LNCaP clone FGC (cell line): Measurements from ENCODE around the gene PRKCH.
A peak's percentile ranks its signal among the peaks of the same experiment; 100 is the strongest.

Experiments used
- DNase-seq: peaks from one replicate; pipeline ENCODE4 v3.0.0-alpha.2; 2011; ENCODE audit warnings: low read depth
- H3K4me3 ChIP-seq: 2 replicates; pipeline ENCODE4 v1.5.1; 2011; ENCODE audit warnings: mild to moderate bottlenecking, low read depth, low read length, control low read depth
- CTCF ChIP-seq: IDR thresholded peaks from 2 replicates; pipeline ENCODE4 v1.5.1; 2012; ENCODE audit warnings: mild to moderate bottlenecking; ENCODE audit not compliant: control insufficient read depth, insufficient read depth; ENCODE audit errors: extremely low read depth

PRKCH gene

GRCh38 chr14:61365667-61366212, 44.4 kb downstream of the PRKCH start:
- H3K4me3 ChIP-seq = no peak overlapping the region
- DNase-seq = no peak
- TF ChIP-seq CTCF = no peak

GRCh38 chr14:61368114-61368710, 46.8 kb downstream of the PRKCH start:
- peak; percentile 64 for DNase-seq
- TF ChIP-seq CTCF = no peak
- no peak overlapping the region for H3K4me3 ChIP-seq

- no peak overlapping the region for H3K4me3 ChIP-seq
- TF ChIP-seq CTCF = no peak
- no peak for DNase-seq
These were observed 47.5 kb downstream of the PRKCH start for GRCh38 chr14:61368781-61369453.

- H3K4me3 ChIP-seq = no peak overlapping the region
- TF ChIP-seq CTCF = no peak
- DNase-seq = no peak
These were observed 48.1 kb downstream of the PRKCH start for GRCh38 chr14:61369454-61369810.

- H3K4me3 ChIP-seq = no peak overlapping the region
- DNase-seq = no peak
- TF ChIP-seq CTCF = no peak
These were observed 51.0 kb downstream of the PRKCH start for GRCh38 chr14:61372379-61372778.

- no peak overlapping the region for H3K4me3 ChIP-seq
- no peak for TF ChIP-seq CTCF
- no peak for DNase-seq
These were observed 51.6 kb downstream of the PRKCH start for GRCh38 chr14:61372842-61373555.
